Glutamatergic neuron (in vitro differentiated cells): ENCODE measurements around the gene DNAI1. TPM values are rescaled to one million over a fixed set of nuclear protein-coding genes. Genes with fewer than 3 reads are reported as not detected.
A peak's percentile ranks its signal among the peaks of the same experiment; 100 is the strongest.

ENCODE experiments used
- DNase-seq: peaks from one replicate; pipeline ENCODE4 v3.0.0; 2022
- H3K27ac Mint-ChIP-seq: one replicate; pipeline ENCODE4 v1.8.0; 2020; ENCODE audit warnings: mild to moderate bottlenecking, mixed read lengths, inconsistent platforms; ENCODE audit not compliant: unreplicated experiment
- H3K27me3 Mint-ChIP-seq: one replicate; pipeline ENCODE4 v1.8.0; 2020; ENCODE audit warnings: mild to moderate bottlenecking, moderate library complexity, mixed read lengths, inconsistent platforms; ENCODE audit not compliant: unreplicated experiment
- H3K36me3 Mint-ChIP-seq: one replicate; pipeline ENCODE4 v1.8.0; 2020; ENCODE audit warnings: mild to moderate bottlenecking, mixed read lengths, inconsistent platforms; ENCODE audit not compliant: unreplicated experiment
- H3K4me1 Mint-ChIP-seq: one replicate; pipeline ENCODE4 v1.8.0; 2020; ENCODE audit warnings: mild to moderate bottlenecking, low read depth, mixed read lengths, inconsistent platforms; ENCODE audit not compliant: unreplicated experiment
- H3K4me3 Mint-ChIP-seq: one replicate; pipeline ENCODE4 v1.8.0; 2020; ENCODE audit warnings: mild to moderate bottlenecking, mixed read lengths, inconsistent platforms; ENCODE audit not compliant: unreplicated experiment
- H3K9me3 Mint-ChIP-seq: one replicate; pipeline ENCODE4 v1.8.0; 2020; ENCODE audit warnings: mild to moderate bottlenecking, moderate library complexity, mixed read lengths, inconsistent platforms; ENCODE audit not compliant: unreplicated experiment
- CTCF ChIP-seq: fragments of 200-600 bp; sonication (generic); IDR thresholded peaks from one replicate; pipeline ENCODE4 v1.5.0; 2021; ENCODE audit not compliant: partially characterized antibody, unreplicated experiment
- total RNA-seq: library from RNA; stranded (reverse); fragmentation: NEBNext Ultra II Directional; extraction: Animal tissue kit (Norgen Biotek cat#: 25700); gene quantifications from one replicate; pipeline ENCODE4 v1.2.1, GENCODE V29; 2021; ENCODE audit not compliant: unreplicated experiment

The DNAI1 gene
- total RNA-seq, 1 donor from 2014 or later, result 1.2 TPM

- H3K4me1 Mint-ChIP-seq, result peaks cover 55% of the 10 kb centered on the region
- H3K27ac Mint-ChIP-seq, result peak overlapping the region; percentile 94
- H3K9me3 Mint-ChIP-seq, result peaks cover 29% of the 10 kb centered on the region
- peaks cover 23% of the 10 kb centered on the region for H3K36me3 Mint-ChIP-seq
- H3K4me3 Mint-ChIP-seq, result peak overlapping the region; percentile 63
- TF ChIP-seq CTCF, result no peak
- H3K27me3 Mint-ChIP-seq, result peaks cover 22% of the 10 kb centered on the region
- DNase-seq, result no peak
These were observed 102.1 kb downstream of the DNAI1 start for GRCh38 chr9:34560599-34561214.

- TF ChIP-seq CTCF, result peak; percentile 89
- Mint-ChIP-seq H3K27me3 (peaks cover 23% of the 10 kb centered on the region), H3K4me3 (no peak overlapping the region), H3K4me1 (peaks cover 58% of the 10 kb centered on the region), H3K9me3 (peaks cover 33% of the 10 kb centered on the region), H3K27ac (no peak overlapping the region), H3K36me3 (peaks cover 25% of the 10 kb centered on the region)
- DNase-seq, result no peak
These were observed 103.6 kb downstream of the DNAI1 start for GRCh38 chr9:34562135-34562745.

GRCh38 chr9:34563262-34563661 lies 104.7 kb downstream of the DNAI1 start:
- peaks cover 24% of the 10 kb centered on the region for H3K27me3 Mint-ChIP-seq
- H3K4me3 Mint-ChIP-seq, result peak overlapping the region; percentile 63
- peaks cover 63% of the 10 kb centered on the region for H3K4me1 Mint-ChIP-seq

GRCh38 chr9:34564617-34565016 lies 106.0 kb downstream of the DNAI1 start:
- no peak for DNase-seq
- Mint-ChIP-seq H3K4me1 (peaks cover 63% of the 10 kb centered on the region), H3K9me3 (peaks cover 36% of the 10 kb centered on the region), H3K36me3 (peaks cover 28% of the 10 kb centered on the region), H3K4me3 (peak overlapping the region; percentile 45), H3K27ac (peak overlapping the region; percentile 44), H3K27me3 (peaks cover 30% of the 10 kb centered on the region)
- no peak for TF ChIP-seq CTCF

More at GRCh38 chr9:34563262-34563661, 104.7 kb downstream of the DNAI1 start:
- Mint-ChIP-seq H3K36me3 (peaks cover 28% of the 10 kb centered on the region), H3K9me3 (peaks cover 33% of the 10 kb centered on the region), H3K27ac (no peak overlapping the region)
- no peak for TF ChIP-seq CTCF
- no peak for DNase-seq

GRCh38 chr9:34565856-34566255 lies 107.3 kb downstream of the DNAI1 start:
- H3K4me1 Mint-ChIP-seq, result peaks cover 69% of the 10 kb centered on the region
- H3K27ac Mint-ChIP-seq, result peak overlapping the region; percentile 80
- no peak for DNase-seq
- peak overlapping the region; percentile 68 for H3K4me3 Mint-ChIP-seq
- H3K9me3 Mint-ChIP-seq, result peaks cover 36% of the 10 kb centered on the region
- TF ChIP-seq CTCF, result no peak
- peaks cover 30% of the 10 kb centered on the region for H3K27me3 Mint-ChIP-seq
- H3K36me3 Mint-ChIP-seq, result peaks cover 28% of the 10 kb centered on the region
